Tibial artery (tissue), 4 donors: ENCODE measurements around the gene DIDO1.

Experiments used
- DNase-seq, 2 donors: peaks; one replicate each; pipeline ENCODE4 v3.0.0-alpha.2; 2019
- H3K27ac ChIP-seq, 2 donors: fragments of 200-600 bp; sonication (generic) in 1 of 2; 1 replicate in 1 of 2; 2 replicates in 1 of 2; pipeline ENCODE4 v1.5.1; 2018 to 2019; ENCODE audit warnings: mild to moderate bottlenecking in 1 of 2
- H3K27me3 ChIP-seq, 2 donors: fragments of 200-600 bp; sonication (generic) in 1 of 2; one replicate each; pipeline versions ENCODE4 v1.5.1 to v1.6.0; 2016 to 2019
- H3K36me3 ChIP-seq, 3 donors: fragments of 200-600 bp; sonication (generic) in 2 of 3; one replicate each; pipeline ENCODE4 v1.5.1; 2016 to 2019; ENCODE audit warnings: mild to moderate bottlenecking in 2 of 3
- H3K4me1 ChIP-seq, 4 donors: fragments of 200-600 bp; sonication (generic) in 2 of 4; 1 replicate in 3 of 4; 2 replicates in 1 of 4; pipeline ENCODE4 v1.5.1; 2016 to 2019
- H3K4me3 ChIP-seq, 2 donors: fragments of 200-600 bp; sonication (generic) in 1 of 2; 1 replicate in 1 of 2; 2 replicates in 1 of 2; pipeline ENCODE4 v1.5.1; 2018 to 2019; ENCODE audit warnings: mild to moderate bottlenecking in 2 of 2
- H3K9me3 ChIP-seq, 3 donors: fragments of 200-600 bp; sonication (generic) in 1 of 3; one replicate each; pipeline ENCODE4 v1.5.1; 2016 to 2019
- intact Hi-C: fragments of 100-400 bp; cut with DNase I; formaldehyde crosslinking; loops from one replicate; pipeline ENCODE4 v1.15.0; 2023; ENCODE audit warnings: low total_unique reads
- TF ChIP-seq, protein P1 (sequence below), 2 experiments: fragments of 200-600 bp in 1 of 2; fragments of 450-650 bp in 1 of 2; IDR thresholded peaks; one replicate each; pipeline ENCODE4 v1.5.1; 2017 to 2019; ENCODE audit warnings: antibody characterized with exemption in 2 of 2, mild to moderate bottlenecking in 1 of 2, moderate library complexity in 1 of 2

DIDO1 gene

DNA sequence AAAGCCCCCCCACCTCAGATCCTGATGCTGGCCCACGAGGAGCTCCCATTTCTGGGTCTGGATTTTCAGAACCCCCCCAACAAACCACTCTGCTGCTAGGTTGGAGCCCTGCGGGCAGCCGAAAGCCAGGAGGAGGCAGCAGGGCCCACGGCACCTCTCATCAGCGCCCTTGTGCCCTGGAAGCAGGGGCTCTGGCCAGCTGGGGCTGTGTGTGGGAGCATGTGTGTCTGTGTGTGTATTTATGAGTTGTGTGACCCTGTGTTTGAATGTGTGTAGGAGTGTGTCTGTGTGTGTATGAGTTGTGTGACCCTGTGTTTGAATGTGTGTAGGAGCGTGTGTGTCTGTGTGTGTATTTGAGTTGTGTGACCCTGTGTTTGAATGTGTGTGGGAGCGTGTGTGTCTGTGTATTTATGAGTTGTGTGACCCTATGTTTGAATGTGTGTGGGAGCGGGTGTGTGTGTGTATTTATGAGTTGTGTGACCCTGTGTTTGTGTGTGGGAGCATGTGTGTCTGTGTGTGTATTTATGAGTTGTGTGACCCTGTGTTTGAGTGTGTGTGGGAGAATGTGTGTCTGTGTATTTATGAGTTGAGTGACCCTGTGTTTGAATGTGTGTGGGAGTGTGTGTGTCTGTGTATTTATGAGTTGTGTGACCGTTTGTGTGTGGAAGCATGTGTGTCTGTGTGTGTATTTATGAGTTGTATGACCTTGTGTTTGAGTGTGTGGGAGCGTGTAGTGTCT is 45.1 kb upstream of the DIDO1 start:
- no peak overlapping the region for H3K27ac ChIP-seq
- DNase-seq = no peak
- no peaks in the 10 kb centered on the region for H3K9me3 ChIP-seq
- no peaks in the 10 kb centered on the region for H3K36me3 ChIP-seq
- H3K4me3 ChIP-seq = no peak overlapping the region
- TF ChIP-seq, protein P1, sequence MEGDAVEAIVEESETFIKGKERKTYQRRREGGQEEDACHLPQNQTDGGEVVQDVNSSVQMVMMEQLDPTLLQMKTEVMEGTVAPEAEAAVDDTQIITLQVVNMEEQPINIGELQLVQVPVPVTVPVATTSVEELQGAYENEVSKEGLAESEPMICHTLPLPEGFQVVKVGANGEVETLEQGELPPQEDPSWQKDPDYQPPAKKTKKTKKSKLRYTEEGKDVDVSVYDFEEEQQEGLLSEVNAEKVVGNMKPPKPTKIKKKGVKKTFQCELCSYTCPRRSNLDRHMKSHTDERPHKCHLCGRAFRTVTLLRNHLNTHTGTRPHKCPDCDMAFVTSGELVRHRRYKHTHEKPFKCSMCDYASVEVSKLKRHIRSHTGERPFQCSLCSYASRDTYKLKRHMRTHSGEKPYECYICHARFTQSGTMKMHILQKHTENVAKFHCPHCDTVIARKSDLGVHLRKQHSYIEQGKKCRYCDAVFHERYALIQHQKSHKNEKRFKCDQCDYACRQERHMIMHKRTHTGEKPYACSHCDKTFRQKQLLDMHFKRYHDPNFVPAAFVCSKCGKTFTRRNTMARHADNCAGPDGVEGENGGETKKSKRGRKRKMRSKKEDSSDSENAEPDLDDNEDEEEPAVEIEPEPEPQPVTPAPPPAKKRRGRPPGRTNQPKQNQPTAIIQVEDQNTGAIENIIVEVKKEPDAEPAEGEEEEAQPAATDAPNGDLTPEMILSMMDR (IDR thresholded peaks at IDR 0.05) = no peak
- H3K27me3 ChIP-seq = peaks cover 0 to 61% of the 10 kb centered on the region in 2 donors
- H3K4me1 ChIP-seq = peaks cover 0 to 10% (median 8%) of the 10 kb centered on the region in 4 donors
- intact Hi-C loops = no loop called here

DNA sequence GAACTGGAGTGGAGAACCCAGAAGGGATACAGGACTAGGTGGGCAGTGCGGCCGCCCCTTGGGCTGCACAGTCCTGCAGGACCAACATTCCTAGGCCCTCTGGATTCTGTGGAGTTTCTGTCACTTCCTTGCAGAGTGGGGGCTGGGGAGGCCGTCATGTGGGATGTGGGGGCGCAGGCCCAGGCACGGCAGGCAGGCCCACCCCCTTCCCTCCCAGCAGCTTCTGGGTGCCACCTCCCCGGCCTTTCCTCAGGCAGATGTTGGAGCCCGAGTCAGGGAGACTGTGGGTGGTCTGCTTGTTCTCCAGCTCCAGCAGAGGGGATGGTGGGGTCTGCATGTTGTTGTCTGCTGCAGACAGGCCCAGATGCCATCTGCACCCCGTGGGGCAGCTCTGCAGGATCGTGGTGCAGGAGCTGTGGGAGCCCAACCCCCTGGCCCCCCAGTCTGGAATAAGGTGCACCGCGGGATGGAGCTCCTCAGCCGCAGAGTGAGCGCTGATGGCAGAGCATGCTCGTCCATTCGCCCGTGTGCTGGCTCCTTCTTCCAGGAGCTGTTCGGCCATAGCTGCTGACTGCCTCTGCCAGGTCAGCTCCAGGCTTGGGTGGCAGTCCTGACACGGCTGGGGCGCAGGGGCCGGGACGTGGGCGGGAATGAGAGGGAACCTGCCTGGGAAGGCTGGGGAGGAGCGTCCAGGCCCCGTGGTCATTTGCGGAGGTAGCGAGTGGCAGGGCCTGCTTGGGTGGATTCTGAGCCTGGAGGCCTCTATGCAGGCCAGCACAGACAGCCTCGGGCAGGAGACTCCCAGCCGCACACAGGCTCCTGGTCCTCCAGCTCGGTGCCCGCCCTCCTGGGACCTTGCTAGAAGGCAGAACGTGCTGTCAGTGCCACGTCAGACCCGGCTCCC is 44.3 kb upstream of the DIDO1 start:
- H3K27me3 ChIP-seq = peaks cover 0 to 53% of the 10 kb centered on the region in 2 donors
- no peaks in the 10 kb centered on the region for H3K9me3 ChIP-seq
- H3K4me3 ChIP-seq = no peak overlapping the region
- peaks cover 0 to 10% (median 8%) of the 10 kb centered on the region in 4 donors for H3K4me1 ChIP-seq
- H3K36me3 ChIP-seq = no peaks in the 10 kb centered on the region
- no peak overlapping the region for H3K27ac ChIP-seq
- TF ChIP-seq, protein P1 (IDR thresholded peaks at IDR 0.05) = no peak
- intact Hi-C loops = no loop called here
- DNase-seq = no peak

DNA sequence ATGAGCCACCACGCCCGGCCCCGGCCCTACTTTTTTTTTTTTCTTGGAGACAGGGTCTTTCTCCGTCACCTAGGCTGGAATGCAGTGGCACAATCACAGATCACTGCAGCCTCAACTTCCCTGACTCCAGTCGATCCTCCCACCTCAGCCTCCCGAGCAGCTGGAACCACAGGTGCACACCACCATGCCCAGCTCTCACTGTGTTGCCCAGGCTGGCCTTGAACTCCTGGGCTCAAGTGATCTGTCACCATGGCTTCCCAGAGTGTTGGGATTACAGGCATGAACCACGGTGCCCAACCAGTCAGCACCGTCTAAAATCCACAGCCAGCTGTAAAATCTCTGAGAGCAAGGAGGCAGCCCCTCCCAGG is 43.6 kb upstream of the DIDO1 start:
- no peaks in the 10 kb centered on the region for H3K36me3 ChIP-seq
- intact Hi-C loops = no loop called here
- no peak overlapping the region for H3K27ac ChIP-seq
- no peaks in the 10 kb centered on the region for H3K9me3 ChIP-seq
- H3K4me3 ChIP-seq = no peak overlapping the region
- TF ChIP-seq, protein P1 (IDR thresholded peaks at IDR 0.05) = no peak
- DNase-seq = no peak
- peaks cover 0 to 10% (median 8%) of the 10 kb centered on the region in 4 donors for H3K4me1 ChIP-seq
- peaks cover 0 to 46% of the 10 kb centered on the region in 2 donors for H3K27me3 ChIP-seq

DNA sequence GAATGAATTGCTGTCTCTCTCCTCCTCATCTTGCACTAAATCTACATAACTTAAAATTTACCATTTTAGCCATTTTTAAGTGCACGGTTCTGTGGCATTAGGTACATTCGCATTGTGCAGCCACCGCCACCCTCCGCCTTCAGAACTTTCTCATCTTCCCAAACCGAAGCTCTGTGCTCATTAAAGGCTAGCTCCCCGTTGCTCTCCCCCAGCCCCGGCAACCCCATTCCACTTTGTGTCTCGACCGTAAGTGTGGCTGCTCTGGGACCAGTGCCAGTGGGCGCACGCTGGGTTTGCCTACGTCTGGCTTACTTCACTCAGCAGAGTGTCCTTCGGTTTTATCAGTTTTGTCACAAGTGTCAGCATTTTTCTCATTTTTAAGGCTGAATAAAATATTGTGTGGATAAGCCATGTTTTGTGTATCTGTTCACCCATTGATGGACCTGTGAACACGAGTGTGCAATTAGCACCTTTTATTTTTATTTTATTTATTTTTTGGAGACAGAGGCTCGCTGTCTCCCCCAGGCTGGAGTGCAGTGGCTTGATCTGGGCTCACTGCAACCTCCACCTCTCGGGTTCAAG is 43.0 kb upstream of the DIDO1 start:
- Histone ChIP-seq H3K9me3 (no peaks in the 10 kb centered on the region), H3K4me3 (no peak overlapping the region), H3K4me1 (peaks cover 0 to 10% (median 8%) of the 10 kb centered on the region in 4 donors), H3K27ac (no peak overlapping the region), H3K27me3 (peaks cover 0 to 40% of the 10 kb centered on the region in 2 donors), H3K36me3 (peaks cover 0 to 2% (median 0%) of the 10 kb centered on the region in 3 donors)
- TF ChIP-seq, protein P1 (IDR thresholded peaks at IDR 0.05) = no peak
- intact Hi-C loops = no loop called here
- no peak for DNase-seq

DNA sequence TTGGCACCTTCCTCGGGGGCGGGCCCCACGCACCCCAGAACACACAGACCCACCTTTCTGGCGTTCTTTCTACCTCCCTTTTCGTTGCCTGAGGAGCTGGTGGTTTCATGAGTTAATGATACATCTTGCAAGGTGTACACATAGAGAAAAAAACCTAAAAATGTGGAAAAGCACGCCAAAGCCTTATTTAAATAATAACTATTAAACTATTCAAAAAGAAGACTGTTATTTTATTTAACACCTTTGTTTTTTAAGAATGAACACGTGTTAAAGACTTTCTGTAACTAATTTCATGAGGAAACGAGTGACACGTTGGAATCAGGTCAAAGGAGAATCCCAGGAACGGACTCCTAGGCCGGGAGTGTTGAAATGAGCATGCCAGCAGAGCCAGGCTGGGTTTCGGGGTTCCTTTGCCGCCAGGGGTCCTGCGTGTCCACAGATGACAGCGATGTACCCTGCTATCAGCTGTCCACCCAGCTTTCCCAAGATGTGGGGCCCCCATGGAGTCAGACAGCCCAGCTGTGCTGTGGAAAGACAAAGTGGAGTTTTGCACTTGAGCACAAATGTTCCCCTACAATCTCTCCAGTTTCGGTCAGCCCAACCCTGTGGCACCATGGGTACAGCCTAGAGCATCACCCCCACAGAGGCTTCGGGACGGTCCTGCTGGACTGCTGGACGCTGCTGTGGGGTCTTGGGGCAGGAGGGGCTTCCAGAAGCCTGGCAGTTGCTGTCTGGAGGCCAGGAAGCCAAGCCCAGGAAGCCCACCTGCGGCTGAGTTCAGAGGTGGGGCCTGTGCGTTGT is 42.3 kb upstream of the DIDO1 start:
- H3K4me1 ChIP-seq = peaks cover 0 to 10% (median 8%) of the 10 kb centered on the region in 4 donors
- TF ChIP-seq, protein P1 (IDR thresholded peaks at IDR 0.05) = no peak
- peaks cover 0 to 9% (median 3%) of the 10 kb centered on the region in 3 donors for H3K36me3 ChIP-seq
- no peak for DNase-seq
- no peak overlapping the region for H3K27ac ChIP-seq
- no peaks in the 10 kb centered on the region for H3K9me3 ChIP-seq
- H3K4me3 ChIP-seq = no peak overlapping the region
- intact Hi-C loops = no loop called here
- peaks cover 0 to 33% of the 10 kb centered on the region in 2 donors for H3K27me3 ChIP-seq
